HCT116 (cell line): ENCODE data around the gene USP10. TPM values are rescaled to one million over a fixed set of nuclear protein-coding genes. Genes with fewer than 3 reads are reported as not detected.

Source experiments
- ATAC-seq: fragments of 200-7000 bp; cut with Tn5 transposase; 2 replicates; pipeline ENCODE4 v1.9.1; 2020; ENCODE audit warnings: mild to moderate bottlenecking, moderate library complexity
- BruUV-seq: library from RNA; stranded (reverse); fragments of 400-500 nt; replicated peaks from 2 replicates; lab custom pipeline; 2021; lab: Mats Ljungman, UMichigan
- CTCF ChIA-PET: fragments of 300-600 bp; sonication (Branson Sonifier 250); formaldehyde crosslinking; loops from one replicate; lab custom pipeline; 2021; ENCODE audit warnings: antibody characterized with exemption; lab: Charles Lee
- POLR2A ChIA-PET: fragments of 300-600, 350-600 bp; sonication (Branson Sonifier 250); formaldehyde crosslinking; loops from one replicate; lab custom pipeline; 2021; ENCODE audit warnings: antibody characterized with exemption; lab: Charles Lee
- RAD21 ChIA-PET, 2 experiments: fragments of 300-600 bp; sonication (Branson Sonifier 250); formaldehyde crosslinking; loops; one replicate each; lab custom pipeline; 2023; ENCODE audit warnings: low total read pairs in 2 of 2; ENCODE audit not compliant: uncharacterized antibody in 2 of 2, unreplicated experiment in 2 of 2, low non-redundant PET in 1 of 2; lab: Charles Lee
- DNase-seq: peaks from one replicate; pipeline ENCODE4 v3.0.0-alpha.2; 2010; ENCODE audit warnings: low read depth, low spot score
- H2AFZ ChIP-seq: fragments of 200-600 bp; shearing (Covaris generic), sonication (generic); 2 replicates; pipeline ENCODE4 v1.6.1; 2017; ENCODE audit warnings: low read depth, mixed run types, mixed read lengths, antibody characterized with exemption, low read length; ENCODE audit not compliant: poor library complexity, severe bottlenecking
- H3K27ac ChIP-seq: 2 replicates; pipeline ENCODE4 v1.5.1; 2012; ENCODE audit warnings: low read depth, low read length
- H3K27me3 ChIP-seq: fragments of 200-600 bp; sonication (generic); 2 replicates; pipeline ENCODE4 v1.6.1; 2016; ENCODE audit warnings: mixed run types, low read length, mixed read lengths; ENCODE audit not compliant: insufficient read depth
- H3K36me3 ChIP-seq, 2 experiments: fragments of 200-500 bp in 1 of 2; fragments of 200-600 bp in 1 of 2; sonication (Bioruptor generic) in 1 of 2; sonication (generic) in 1 of 2; 2 replicates each; pipeline versions ENCODE4 v1.5.1 to v1.6.1; 2014 to 2016; ENCODE audit warnings: low read length in 2 of 2, inconsistent platforms in 1 of 2, mixed read lengths in 1 of 2, mixed run types in 1 of 2; ENCODE audit not compliant: insufficient read depth in 2 of 2, control insufficient read depth in 1 of 2
- H3K4me1 ChIP-seq, 2 experiments: fragments of 200-600 bp in 1 of 2; sonication (generic) in 1 of 2; 2 replicates each; pipeline versions ENCODE4 v1.5.1 to v1.6.1; 2012 to 2017; ENCODE audit warnings: low read length in 2 of 2, inconsistent platforms in 1 of 2, mild to moderate bottlenecking in 1 of 2, mixed read lengths in 1 of 2, mixed run types in 1 of 2, moderate library complexity in 1 of 2; ENCODE audit not compliant: insufficient read depth in 2 of 2, control insufficient read depth in 1 of 2
- H3K4me2 ChIP-seq: fragments of 200-600 bp; sonication (generic); 2 replicates; pipeline ENCODE4 v1.6.1; 2017; ENCODE audit warnings: mixed run types, low read length, mixed read lengths
- H3K4me3 ChIP-seq, 2 experiments: fragments of 200-600 bp in 1 of 2; sonication (generic) in 1 of 2; replicated peaks in 1 of 2; 2 replicates each; pipeline ENCODE4 v1.5.1; 2011 to 2016; ENCODE audit warnings: low read length in 2 of 2, control low read depth in 1 of 2, low read depth in 1 of 2, mild to moderate bottlenecking in 1 of 2, mixed read lengths in 1 of 2, mixed run types in 1 of 2
- H3K79me2 ChIP-seq: fragments of 200-600 bp; sonication (generic); 2 replicates; pipeline ENCODE4 v1.6.1; 2017; ENCODE audit warnings: mild to moderate bottlenecking, mixed run types, low read length, moderate library complexity, mixed read lengths; ENCODE audit not compliant: insufficient read depth
- H3K9ac ChIP-seq: fragments of 200-600 bp; sonication (generic); 2 replicates; pipeline ENCODE4 v1.6.1; 2016; ENCODE audit warnings: low read length, mixed read lengths
- H3K9me2 ChIP-seq: fragments of 200-600 bp; sonication (generic), shearing (Covaris generic); 2 replicates; pipeline ENCODE4 v1.6.1; 2017; ENCODE audit warnings: mixed run types, mild to moderate bottlenecking, moderate library complexity; ENCODE audit not compliant: insufficient read depth
- H3K9me3 ChIP-seq, 2 experiments: fragments of 200-500 bp in 1 of 2; fragments of 200-600 bp in 1 of 2; sonication (Bioruptor generic) in 1 of 2; sonication (generic) in 1 of 2; 2 replicates each; pipeline ENCODE4 v1.6.1; 2014 to 2017; ENCODE audit warnings: low read length in 2 of 2, mixed read lengths in 2 of 2, inconsistent platforms in 1 of 2, low read depth in 1 of 2, mild to moderate bottlenecking in 1 of 2, mixed run types in 1 of 2, moderate library complexity in 1 of 2; ENCODE audit not compliant: control insufficient read depth in 1 of 2, insufficient read depth in 1 of 2
- H4K20me1 ChIP-seq: fragments of 200-600 bp; sonication (generic), shearing (Covaris generic); 2 replicates; pipeline ENCODE4 v1.6.1; 2017; ENCODE audit warnings: mixed run types, mild to moderate bottlenecking, moderate library complexity; ENCODE audit not compliant: insufficient read depth
- CBX3 ChIP-seq: IDR thresholded peaks from 2 replicates; pipeline ENCODE4 v1.6.1; 2012; ENCODE audit warnings: low read depth
- CEBPB ChIP-seq: IDR thresholded peaks from 2 replicates; pipeline ENCODE4 v1.6.1; 2012; ENCODE audit warnings: low read depth
- EZH2 ChIP-seq: fragments of 200-600 bp; sonication (generic); IDR thresholded peaks from 2 replicates; pipeline ENCODE4 v1.6.1; 2017; ENCODE audit warnings: antibody characterized with exemption, mixed run types
- FOSL1 ChIP-seq: IDR thresholded peaks from 2 replicates; pipeline ENCODE4 v1.6.1; 2012; ENCODE audit warnings: low read depth
- MAX ChIP-seq: IDR thresholded peaks from 2 replicates; pipeline ENCODE4 v1.6.1; 2012
- RAD21 ChIP-seq: IDR thresholded peaks from 2 replicates; pipeline ENCODE4 v1.6.1; 2012; ENCODE audit warnings: low read depth, mild to moderate bottlenecking
- REST ChIP-seq: IDR thresholded peaks from 2 replicates; pipeline ENCODE4 v1.6.1; 2012; ENCODE audit warnings: low read depth
- SRF ChIP-seq: IDR thresholded peaks from 2 replicates; pipeline ENCODE4 v1.6.1; 2012; ENCODE audit warnings: low read depth
- ZBTB33 ChIP-seq: IDR thresholded peaks from 2 replicates; pipeline ENCODE4 v1.6.1; 2011; ENCODE audit warnings: mild to moderate bottlenecking, low read length, moderate library complexity; ENCODE audit not compliant: insufficient replicate concordance; ENCODE audit errors: extremely low read depth
- ZFX ChIP-seq: fragments of 450-650 bp; IDR thresholded peaks from 2 replicates; pipeline ENCODE4 v1.6.1; 2017
- intact Hi-C: fragments of 100-400 bp; cut with micrococcal nuclease; formaldehyde crosslinking; loops from 2 replicates; pipeline ENCODE4 v1.10.0; 2022
- total RNA-seq: library from RNA; stranded (reverse); gene quantifications from one replicate; pipeline ENCODE4 v1.2.1, GENCODE V29; 2021; ENCODE audit not compliant: unreplicated experiment

The USP10 gene
- total RNA-seq, 1 experiment from 2014 or later, result 175 TPM

GRCh38 chr16:84714028-84714427, 14.2 kb downstream of the USP10 start:
- no peak overlapping the region for H3K27ac ChIP-seq
- H3K27me3 ChIP-seq, result no peaks in the 10 kb centered on the region
- H3K36me3 ChIP-seq, result peaks cover 0 to 17% of the 10 kb centered on the region in 2 experiments; a peak in 2 of 4 replicates
- ChIA-PET RAD21 (no interaction called here), POLR2A (interaction anchor here (1.0 to 2.0 kb wide), 2 partner anchors 11 to 13 kb away, joined by 3 to 4 read pairs; no protein-coding TSS in a partner anchor)
- H3K9me2 ChIP-seq, result no peaks in the 10 kb centered on the region
- no peak overlapping the region for H2AFZ ChIP-seq
- no peaks in the 10 kb centered on the region for H3K9me3 ChIP-seq
- no peaks in the 10 kb centered on the region; a peak in 1 of 4 replicates for H3K4me1 ChIP-seq
- no peak for ATAC-seq
- H3K9ac ChIP-seq, result no peak overlapping the region
- peaks cover 83% of the 10 kb centered on the region for H4K20me1 ChIP-seq
- no peak for TF ChIP-seq SRF
- no peak for TF ChIP-seq CEBPB
- no peak for TF ChIP-seq MAX
- no peak for TF ChIP-seq CBX3
- TF ChIP-seq RAD21, result no peak
- no peak for TF ChIP-seq ZFX
- TF ChIP-seq EZH2, result no peak
- TF ChIP-seq, all 23 proteins: peak for 0
- Histone ChIP-seq H3K4me2 (no peak overlapping the region), H3K4me3 (no peak overlapping the region), H3K79me2 (peaks cover 100% of the 10 kb centered on the region)
- CTCF ChIA-PET, result interaction anchor here (1.9 to 7.0 kb wide), 2 partner anchors 11 to 24 kb away, joined by 6 to 47 read pairs; no protein-coding TSS in a partner anchor
- no peak for DNase-seq
- no TSS peak for BruUV-seq
- intact Hi-C loops, result no loop called here

- H3K4me2 ChIP-seq, result no peak overlapping the region
- ATAC-seq, result no peak
- no peak overlapping the region for H3K4me3 ChIP-seq
- TF ChIP-seq ZBTB33 (no peak), FOSL1 (no peak), CEBPB (no peak), CBX3 (no peak), EZH2 (no peak), REST (no peak)
- CTCF ChIA-PET, result interaction anchor here (0.9 to 7.0 kb wide), 3 partner anchors 10 to 23 kb away, joined by 3 to 47 read pairs (median 4); no protein-coding TSS in a partner anchor
- H3K36me3 ChIP-seq, result peaks cover 0 to 17% of the 10 kb centered on the region in 2 experiments; a peak in 2 of 4 replicates
- POLR2A ChIA-PET, result interaction anchor here (1.2 to 2.0 kb wide), 2 partner anchors 8 to 12 kb away, joined by 4 read pairs; no protein-coding TSS in a partner anchor
- DNase-seq, result no peak
- H3K27ac ChIP-seq, result no peak overlapping the region
- intact Hi-C loops, result no loop called here
- H3K79me2 ChIP-seq, result peaks cover 100% of the 10 kb centered on the region
- no peak overlapping the region for H3K9ac ChIP-seq
- BruUV-seq, result no TSS peak
- no peak overlapping the region for H2AFZ ChIP-seq
- H3K4me1 ChIP-seq, result no peaks in the 10 kb centered on the region; a peak in 1 of 4 replicates
- no peaks in the 10 kb centered on the region for H3K9me2 ChIP-seq
- RAD21 ChIA-PET, result no interaction called here
- no peaks in the 10 kb centered on the region for H3K27me3 ChIP-seq
- peaks cover 87% of the 10 kb centered on the region for H4K20me1 ChIP-seq
- H3K9me3 ChIP-seq, result no peaks in the 10 kb centered on the region
Observed at GRCh38 chr16:84715424-84715823, 15.6 kb downstream of the USP10 start.
